ENCODE measurements around the gene POLE2.

GRCh38 chr14:49720744-49721143 is 32.7 kb upstream of the POLE2 start:
- TF ChIP-seq, protein P1, sequence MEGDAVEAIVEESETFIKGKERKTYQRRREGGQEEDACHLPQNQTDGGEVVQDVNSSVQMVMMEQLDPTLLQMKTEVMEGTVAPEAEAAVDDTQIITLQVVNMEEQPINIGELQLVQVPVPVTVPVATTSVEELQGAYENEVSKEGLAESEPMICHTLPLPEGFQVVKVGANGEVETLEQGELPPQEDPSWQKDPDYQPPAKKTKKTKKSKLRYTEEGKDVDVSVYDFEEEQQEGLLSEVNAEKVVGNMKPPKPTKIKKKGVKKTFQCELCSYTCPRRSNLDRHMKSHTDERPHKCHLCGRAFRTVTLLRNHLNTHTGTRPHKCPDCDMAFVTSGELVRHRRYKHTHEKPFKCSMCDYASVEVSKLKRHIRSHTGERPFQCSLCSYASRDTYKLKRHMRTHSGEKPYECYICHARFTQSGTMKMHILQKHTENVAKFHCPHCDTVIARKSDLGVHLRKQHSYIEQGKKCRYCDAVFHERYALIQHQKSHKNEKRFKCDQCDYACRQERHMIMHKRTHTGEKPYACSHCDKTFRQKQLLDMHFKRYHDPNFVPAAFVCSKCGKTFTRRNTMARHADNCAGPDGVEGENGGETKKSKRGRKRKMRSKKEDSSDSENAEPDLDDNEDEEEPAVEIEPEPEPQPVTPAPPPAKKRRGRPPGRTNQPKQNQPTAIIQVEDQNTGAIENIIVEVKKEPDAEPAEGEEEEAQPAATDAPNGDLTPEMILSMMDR (conservative IDR thresholded peaks at IDR 0.05; ENCODE audit: low read depth, low read length): no peak
- no peak for TF ChIP-seq EZH2 (IDR thresholded peaks at IDR 0.05; ENCODE audit: low read length, unreplicated experiment)
- no peak for TF ChIP-seq EZH2phosphoT487 (IDR thresholded peaks at IDR 0.05; ENCODE audit: borderline replicate concordance, low read length)

Measured in PC-3 (cell line).